HEK293T (cell line): ENCODE results near the gene PHF8.

Experiments
- CTCF ChIA-PET: fragments of 350-600 bp; formaldehyde crosslinking; extraction: SDS; loops from one replicate; lab custom pipeline; 2021; ENCODE audit warnings: antibody characterized with exemption, inconsistent platforms; lab: Yijun Ruan, JAX
- POLR2A ChIA-PET: fragments of 350-600 bp; formaldehyde crosslinking; extraction: SDS; loops from one replicate; lab custom pipeline; 2020; ENCODE audit warnings: antibody characterized with exemption, inconsistent platforms; lab: Yijun Ruan, JAX
- DNase-seq: peaks from one replicate; pipeline ENCODE4 v3.0.0; 2012; ENCODE audit warnings: mixed read lengths; ENCODE audit errors: extremely low spot score
- ARNT ChIP-seq: fragments of 450-650 bp; IDR thresholded peaks from 2 replicates; pipeline ENCODE4 v1.6.1; 2017; ENCODE audit warnings: mild to moderate bottlenecking
- BHLHE40 ChIP-seq: fragments of 450-650 bp; IDR thresholded peaks from 2 replicates; pipeline ENCODE4 v1.6.1; 2016; ENCODE audit warnings: mild to moderate bottlenecking, moderate library complexity, borderline replicate concordance
- CTBP1 ChIP-seq: fragments of 450-650 bp; IDR thresholded peaks from 2 replicates; pipeline ENCODE4 v1.6.1; 2016; ENCODE audit warnings: borderline replicate concordance
- ELF4 ChIP-seq: fragments of 450-650 bp; IDR thresholded peaks from 2 replicates; pipeline ENCODE4 v1.6.1; 2017; ENCODE audit warnings: antibody characterized with exemption
- FOXA1 ChIP-seq: fragments of 450-650 bp; IDR thresholded peaks from 2 replicates; pipeline ENCODE4 v1.6.1; 2016; ENCODE audit warnings: mild to moderate bottlenecking
- FOXK2 ChIP-seq: fragments of 450-650 bp; IDR thresholded peaks from 2 replicates; pipeline ENCODE4 v1.6.1; 2016; ENCODE audit warnings: mild to moderate bottlenecking
- FOXM1 ChIP-seq: fragments of 450-650 bp; IDR thresholded peaks from 2 replicates; pipeline ENCODE4 v1.6.1; 2017; ENCODE audit warnings: mild to moderate bottlenecking, borderline replicate concordance
- HDGF ChIP-seq: fragments of 450-650 bp; IDR thresholded peaks from 2 replicates; pipeline ENCODE4 v1.6.1; 2017; ENCODE audit warnings: antibody characterized with exemption, borderline replicate concordance
- L3MBTL2 ChIP-seq: fragments of 450-650 bp; conservative IDR thresholded peaks from 2 replicates; pipeline ENCODE4 v1.6.1; 2016; ENCODE audit warnings: mild to moderate bottlenecking
- LEF1 ChIP-seq: fragments of 450-650 bp; IDR thresholded peaks from 2 replicates; pipeline ENCODE4 v1.6.1; 2017; ENCODE audit warnings: mild to moderate bottlenecking, borderline replicate concordance
- NFRKB ChIP-seq: fragments of 450-650 bp; IDR thresholded peaks from 2 replicates; pipeline ENCODE4 v1.6.1; 2016; ENCODE audit warnings: mild to moderate bottlenecking, moderate library complexity
- SP1 ChIP-seq: fragments of 450-650 bp; IDR thresholded peaks from 2 replicates; pipeline ENCODE4 v1.6.1; 2017
- SUZ12 ChIP-seq: fragments of 450-650 bp; IDR thresholded peaks from 2 replicates; pipeline ENCODE4 v1.6.1; 2016; ENCODE audit warnings: mild to moderate bottlenecking
- TARDBP ChIP-seq: fragments of 450-650 bp; IDR thresholded peaks from 2 replicates; pipeline ENCODE4 v1.6.1; 2016
- ZNF384 ChIP-seq: fragments of 450-650 bp; IDR thresholded peaks from 2 replicates; pipeline ENCODE4 v1.6.1; 2016
- TF ChIP-seq, protein P1 (sequence below): fragments of 450-650 bp; IDR thresholded peaks from 2 replicates; pipeline ENCODE4 v1.6.1; 2016

PHF8 gene

DNA sequence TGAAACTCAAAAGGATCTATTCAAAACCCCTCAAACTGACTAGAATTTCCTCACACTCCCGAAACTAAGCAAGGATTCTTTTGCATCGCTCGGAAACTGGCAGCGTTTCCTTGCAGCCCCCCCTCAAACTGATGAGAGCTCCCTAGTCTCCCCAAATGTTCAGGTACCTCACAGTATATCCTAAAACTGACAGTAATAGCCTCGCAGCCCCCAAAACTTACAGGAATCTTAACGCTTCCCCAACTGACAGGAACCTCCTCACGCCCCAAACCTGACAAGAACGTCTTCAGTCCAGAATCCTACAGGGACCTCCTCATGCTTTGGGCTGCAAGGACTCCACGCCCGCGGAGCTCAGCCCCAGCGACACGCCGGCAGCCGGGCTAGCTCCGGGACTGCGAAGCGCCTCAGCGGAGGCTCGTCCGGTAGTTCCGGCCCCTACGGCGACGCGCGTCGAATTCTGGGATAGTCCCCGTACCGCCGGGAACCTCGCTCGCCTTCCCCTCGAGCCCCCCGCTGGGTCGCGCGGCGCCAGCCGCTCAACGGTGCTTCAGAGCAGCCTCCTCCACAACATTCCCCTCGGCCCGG, 640 bp downstream of the PHF8 start:
- TF ChIP-seq, protein P1, sequence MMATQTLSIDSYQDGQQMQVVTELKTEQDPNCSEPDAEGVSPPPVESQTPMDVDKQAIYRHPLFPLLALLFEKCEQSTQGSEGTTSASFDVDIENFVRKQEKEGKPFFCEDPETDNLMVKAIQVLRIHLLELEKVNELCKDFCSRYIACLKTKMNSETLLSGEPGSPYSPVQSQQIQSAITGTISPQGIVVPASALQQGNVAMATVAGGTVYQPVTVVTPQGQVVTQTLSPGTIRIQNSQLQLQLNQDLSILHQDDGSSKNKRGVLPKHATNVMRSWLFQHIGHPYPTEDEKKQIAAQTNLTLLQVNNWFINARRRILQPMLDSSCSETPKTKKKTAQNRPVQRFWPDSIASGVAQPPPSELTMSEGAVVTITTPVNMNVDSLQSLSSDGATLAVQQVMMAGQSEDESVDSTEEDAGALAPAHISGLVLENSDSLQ = no peak
- TF ChIP-seq TARDBP = no peak
- peak; percentile 13 for DNase-seq

GRCh38 chrX:54043056-54043455, 1.2 kb downstream of the PHF8 start:
- DNase-seq = no peak
- CTCF ChIA-PET = interaction anchor here (0.6 to 1.4 kb wide), 6 partner anchors 21 to 851 kb away, joined by 3 read pairs; no protein-coding TSS in a partner anchor
- POLR2A ChIA-PET = interaction anchor here (0.6 to 1.9 kb wide), 5 partner anchors 134 to 487 kb away, joined by 3 to 6 read pairs (median 5); partner anchors contain the start of genes FAM120C, GNL3L and TSR2
- TF ChIP-seq L3MBTL2 (no peak), ELF4 (no peak), FOXK2 (no peak), SUZ12 (no peak), FOXA1 (no peak), BHLHE40 (no peak), TARDBP (no peak), HDGF (no peak), SP1 (no peak), FOXM1 (no peak), LEF1 (no peak), ZNF384 (no peak), CTBP1 (no peak), ARNT (no peak), NFRKB (no peak)
- TF ChIP-seq, protein P1 = no peak

More for the DNA sequence above, 640 bp downstream of the PHF8 start:
- ChIA-PET POLR2A (interaction anchor here (1.5 to 1.9 kb wide), 4 partner anchors 140 to 486 kb away, joined by 5 to 6 read pairs (median 5); partner anchors contain the start of genes FAM120C, GNL3L and TSR2), CTCF (interaction anchor here (0.6 kb wide), 1 partner anchor 852 kb away, joined by 3 read pairs; no protein-coding TSS in a partner anchor)

DNA sequence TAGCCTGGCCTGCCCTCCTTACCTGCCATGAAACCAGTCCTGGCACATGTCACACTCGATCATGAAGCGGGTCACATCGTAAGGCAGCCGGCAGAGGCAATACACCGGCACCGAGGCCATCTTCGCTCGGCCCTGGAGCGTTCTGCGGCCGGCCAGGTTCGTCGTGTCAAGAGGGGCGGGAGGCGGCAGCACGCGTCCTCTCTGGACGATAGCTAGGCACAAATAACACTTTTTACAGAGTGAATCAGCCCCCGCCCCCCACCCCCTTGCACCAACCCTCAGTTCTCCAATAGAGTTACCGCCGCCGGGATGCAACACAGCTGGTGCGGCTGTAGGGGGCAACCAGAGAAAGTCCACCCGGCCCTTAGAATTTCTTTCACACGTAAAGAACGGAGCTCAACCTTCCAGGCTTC, 1.7 kb downstream of the PHF8 start:
- DNase-seq = peak; percentile 56
- ChIA-PET POLR2A (interaction anchor here (0.6 to 1.9 kb wide), 5 partner anchors 134 to 487 kb away, joined by 3 to 6 read pairs (median 5); partner anchors contain the start of genes FAM120C, GNL3L and TSR2), CTCF (interaction anchor here (0.6 to 1.4 kb wide), 8 partner anchors 20 to 851 kb away, joined by 3 read pairs; no protein-coding TSS in a partner anchor)
- TF ChIP-seq L3MBTL2 = peak; percentile 75
- TF ChIP-seq SP1 = no peak

GRCh38 chrX:54030329-54030728, 13.9 kb downstream of the PHF8 start:
- no peak for DNase-seq
- no peak for TF ChIP-seq SP1
- TF ChIP-seq ELF4 = no peak
- TF ChIP-seq CTBP1 = no peak
- TF ChIP-seq FOXA1 = no peak
- TF ChIP-seq BHLHE40 = no peak
- TF ChIP-seq NFRKB = no peak
- no peak for TF ChIP-seq ARNT
- TF ChIP-seq, protein P1 = no peak
- no peak for TF ChIP-seq SUZ12
- no peak for TF ChIP-seq L3MBTL2
- no peak for TF ChIP-seq FOXK2
- TF ChIP-seq TARDBP = no peak
- no peak for TF ChIP-seq HDGF
- TF ChIP-seq LEF1 = no peak
- ChIA-PET CTCF (no interaction called here), POLR2A (no interaction called here)

GRCh38 chrX:54029529-54030143, 14.6 kb downstream of the PHF8 start:
- no peak for DNase-seq
- ChIA-PET POLR2A (no interaction called here), CTCF (no interaction called here)
- TF ChIP-seq BHLHE40 = no peak
- TF ChIP-seq LEF1 = no peak
- TF ChIP-seq ARNT = no peak
- TF ChIP-seq ELF4 = no peak
- TF ChIP-seq FOXM1 = no peak
- TF ChIP-seq FOXA1 = no peak
- TF ChIP-seq TARDBP = no peak
- no peak for TF ChIP-seq HDGF
- no peak for TF ChIP-seq CTBP1
- TF ChIP-seq FOXK2 = no peak
- TF ChIP-seq SUZ12 = no peak
- TF ChIP-seq ZNF384 = no peak
- no peak for TF ChIP-seq NFRKB
- no peak for TF ChIP-seq SP1
- no peak for TF ChIP-seq L3MBTL2
- TF ChIP-seq, protein P1 = no peak

DNA sequence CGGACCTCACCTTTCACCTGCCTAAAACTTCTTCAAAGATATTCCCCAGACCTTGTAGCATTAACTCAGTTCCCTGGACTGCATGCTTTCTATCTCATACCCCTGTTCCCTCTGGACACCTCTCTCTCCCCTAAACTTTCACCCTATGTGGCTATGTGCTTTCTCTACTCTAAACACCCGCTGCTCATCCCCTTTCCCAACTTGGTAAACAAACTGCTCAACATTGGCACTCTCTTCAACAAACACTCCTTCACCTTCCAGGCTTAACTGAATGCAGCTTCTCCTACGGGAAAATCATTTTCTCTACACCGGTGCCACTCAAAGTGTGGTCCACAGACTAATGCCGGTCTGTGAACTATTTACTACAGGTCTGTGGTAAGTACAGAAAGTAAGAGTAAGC, 19.9 kb downstream of the PHF8 start:
- DNase-seq = no peak
- ChIA-PET CTCF (no interaction called here), POLR2A (no interaction called here)
- TF ChIP-seq HDGF = no peak
- no peak for TF ChIP-seq SP1
- no peak for TF ChIP-seq SUZ12
- no peak for TF ChIP-seq CTBP1
- no peak for TF ChIP-seq FOXM1
- no peak for TF ChIP-seq BHLHE40
- no peak for TF ChIP-seq ARNT
- no peak for TF ChIP-seq NFRKB
- TF ChIP-seq, protein P1 = no peak
- no peak for TF ChIP-seq TARDBP
